IPS-15b (cell line): ENCODE results near the gene SEPTIN8.
"Not testable (repeated sequence)": the region's sequence is repeated elsewhere in the genome, so short reads cannot be mapped to it uniquely, and the experiment has no call there.

Experiments
- H3K27me3 ChIP-seq: one replicate; pipeline ENCODE4 v1.6.1; 2013; ENCODE audit warnings: low read length; ENCODE audit not compliant: control insufficient read depth, insufficient read depth
- H3K36me3 ChIP-seq: one replicate; pipeline ENCODE4 v1.6.1; 2013; ENCODE audit warnings: low read length; ENCODE audit not compliant: control insufficient read depth, insufficient read depth
- H3K4me1 ChIP-seq: one replicate; pipeline ENCODE4 v1.6.1; 2013; ENCODE audit warnings: mild to moderate bottlenecking, low read length; ENCODE audit not compliant: control insufficient read depth, insufficient read depth
- H3K4me3 ChIP-seq: one replicate; pipeline ENCODE4 v1.5.1; 2013; ENCODE audit warnings: low read depth, low read length
- H3K9ac ChIP-seq: one replicate; pipeline ENCODE4 v1.6.1; 2013; ENCODE audit warnings: low read depth, mild to moderate bottlenecking, low read length
- H3K9me3 ChIP-seq: one replicate; pipeline ENCODE4 v1.6.1; 2013; ENCODE audit warnings: mild to moderate bottlenecking, low read length; ENCODE audit not compliant: control insufficient read depth, insufficient read depth

Gene SEPTIN8

DNA sequence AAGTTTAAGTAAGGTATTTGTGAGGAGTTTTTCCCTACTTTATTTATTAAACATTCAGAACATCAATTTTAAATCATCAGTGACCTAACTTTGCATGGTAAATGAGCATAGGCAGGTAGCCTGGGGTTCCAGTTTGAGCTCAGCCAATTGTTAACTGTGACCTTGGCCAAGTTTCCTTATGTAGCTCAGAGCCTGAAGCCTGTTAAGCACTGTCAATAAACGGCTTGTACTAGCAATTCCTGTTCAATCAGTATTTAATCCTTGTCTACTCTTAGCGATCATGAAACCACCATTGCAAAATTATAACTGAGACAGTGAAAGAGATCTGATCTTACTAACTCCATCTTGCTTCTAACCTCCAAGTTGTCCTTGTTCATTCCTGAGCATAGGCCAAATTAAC, 31.4 kb upstream of the SEPTIN8 start:
- Histone ChIP-seq H3K36me3 (no peaks in the 10 kb centered on the region), H3K4me1 (peaks cover 4% of the 10 kb centered on the region), H3K9ac (no peak overlapping the region), H3K4me3 (no peak overlapping the region), H3K9me3 (no peaks in the 10 kb centered on the region), H3K27me3 (peaks cover 32% of the 10 kb centered on the region)

DNA sequence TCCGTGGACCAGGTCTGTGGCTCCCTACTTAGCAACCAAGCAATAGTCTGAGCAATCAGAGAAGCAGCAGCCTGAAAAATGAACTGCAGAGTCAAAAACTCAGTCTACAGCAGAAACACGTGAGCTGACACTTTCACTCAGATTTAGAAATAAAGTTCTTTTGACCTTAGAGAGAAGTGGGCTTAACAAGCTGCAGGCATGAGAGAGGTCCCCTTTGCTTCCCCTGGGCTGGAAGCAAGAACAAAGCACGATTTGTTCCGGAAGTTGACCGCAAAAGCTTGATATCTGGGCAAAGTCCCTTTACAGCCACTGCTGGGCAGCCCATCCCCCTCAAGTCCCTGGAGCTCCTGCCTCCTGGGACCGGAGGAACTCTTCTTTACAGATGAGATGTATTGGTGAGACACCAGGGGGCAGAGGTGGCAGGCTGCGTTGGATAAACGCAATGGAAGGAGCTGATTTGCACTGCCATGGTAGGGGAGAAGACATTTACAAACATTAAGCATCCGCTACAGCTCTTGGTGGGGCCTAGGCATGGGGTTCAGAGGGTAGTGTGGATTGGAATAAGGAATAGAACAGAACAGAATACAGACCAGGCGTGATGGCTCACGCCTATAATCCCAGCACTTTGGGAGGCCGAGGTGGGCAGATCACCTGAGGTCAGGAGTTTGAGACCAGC, 30.3 kb upstream of the SEPTIN8 start:
- H3K9me3 ChIP-seq = no peaks in the 10 kb centered on the region
- no peak overlapping the region for H3K4me3 ChIP-seq
- peaks cover 25% of the 10 kb centered on the region for H3K27me3 ChIP-seq
- no peak overlapping the region for H3K9ac ChIP-seq
- H3K4me1 ChIP-seq = peaks cover 4% of the 10 kb centered on the region
- no peaks in the 10 kb centered on the region for H3K36me3 ChIP-seq

DNA sequence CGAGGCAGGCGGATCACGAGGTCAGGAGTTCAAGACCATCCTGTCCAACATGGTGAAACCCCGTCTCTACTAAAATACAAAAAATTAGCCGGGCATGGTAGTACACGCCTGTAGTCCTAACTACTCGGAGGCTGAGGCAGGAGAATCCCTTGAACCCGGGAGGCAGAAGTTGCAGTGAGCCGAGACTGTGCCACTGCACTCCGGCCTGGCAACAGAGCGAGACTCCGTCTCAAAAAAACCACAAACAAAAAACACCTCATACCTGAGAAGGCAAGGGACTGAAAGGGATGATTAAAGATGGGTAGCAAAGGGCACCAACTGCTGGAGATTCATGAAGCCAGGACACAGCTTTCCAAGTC, 29.7 kb upstream of the SEPTIN8 start:
- not testable (repeated sequence) for H3K36me3 ChIP-seq, H3K9ac ChIP-seq, H3K4me3 ChIP-seq, H3K9me3 ChIP-seq, H3K4me1 ChIP-seq
- H3K27me3 ChIP-seq = peaks cover 19% of the 10 kb centered on the region

DNA sequence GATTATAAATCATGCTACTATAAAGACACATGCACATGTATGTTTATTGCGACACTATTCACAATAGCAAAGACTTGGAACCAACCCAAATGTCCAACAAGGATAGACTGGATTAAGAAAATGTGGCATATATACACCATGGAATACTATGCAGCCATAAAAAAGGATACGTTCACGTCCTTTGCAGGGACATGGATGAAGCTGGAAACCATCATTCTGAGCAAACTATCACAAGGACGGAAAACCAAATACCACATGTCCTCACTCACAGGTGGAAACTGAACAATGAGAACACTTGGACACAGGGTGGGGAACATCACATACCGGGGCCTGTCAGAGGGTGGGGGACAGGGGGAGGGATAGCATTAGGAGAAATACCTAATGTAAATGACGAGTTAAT, 28.8 kb upstream of the SEPTIN8 start:
- H3K27me3 ChIP-seq = peaks cover 12% of the 10 kb centered on the region
- not testable (repeated sequence) for H3K9me3 ChIP-seq, H3K9ac ChIP-seq, H3K36me3 ChIP-seq, H3K4me1 ChIP-seq, H3K4me3 ChIP-seq

DNA sequence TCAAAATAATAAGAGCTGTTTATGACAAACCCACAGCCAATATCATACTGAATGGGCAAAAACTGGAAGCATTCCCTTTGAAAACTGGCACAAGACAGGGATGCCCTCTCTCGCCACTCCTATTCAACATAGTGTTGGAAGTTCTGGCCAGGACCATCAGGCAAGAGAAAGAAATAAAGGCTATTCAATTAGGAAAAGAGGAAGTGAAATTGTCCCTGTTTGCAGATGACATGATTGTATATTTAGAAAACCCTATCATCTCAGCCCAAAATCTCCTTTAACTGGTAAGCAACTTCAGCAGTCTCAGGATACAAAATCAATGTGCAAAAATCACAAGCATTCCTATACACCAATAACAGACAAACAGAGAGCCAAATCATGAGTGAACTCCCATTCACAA, 27.2 kb upstream of the SEPTIN8 start:
- not testable (repeated sequence) for H3K9ac ChIP-seq, H3K4me1 ChIP-seq, H3K4me3 ChIP-seq, H3K27me3 ChIP-seq, H3K9me3 ChIP-seq, H3K36me3 ChIP-seq

DNA sequence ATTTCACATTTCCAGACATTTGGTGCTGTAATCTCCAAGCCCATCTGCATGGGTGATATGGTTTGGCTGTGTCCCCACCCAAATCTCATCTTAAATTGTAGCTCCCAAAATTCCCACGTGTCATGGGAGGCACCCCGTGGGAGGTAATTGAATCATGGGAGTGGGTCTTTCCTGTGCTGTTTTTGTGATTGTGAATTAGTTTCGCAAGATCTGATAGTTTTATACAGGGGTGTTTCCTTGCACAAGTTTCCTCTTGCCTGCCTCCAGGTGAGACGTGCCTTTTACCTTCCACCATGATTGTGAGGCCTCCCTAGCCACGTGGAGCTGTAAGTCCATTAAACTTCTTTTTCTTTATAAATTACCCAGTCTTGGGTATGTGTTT, 25.6 kb upstream of the SEPTIN8 start:
- not testable (repeated sequence) for H3K27me3 ChIP-seq, H3K4me3 ChIP-seq, H3K4me1 ChIP-seq, H3K36me3 ChIP-seq, H3K9me3 ChIP-seq, H3K9ac ChIP-seq

DNA sequence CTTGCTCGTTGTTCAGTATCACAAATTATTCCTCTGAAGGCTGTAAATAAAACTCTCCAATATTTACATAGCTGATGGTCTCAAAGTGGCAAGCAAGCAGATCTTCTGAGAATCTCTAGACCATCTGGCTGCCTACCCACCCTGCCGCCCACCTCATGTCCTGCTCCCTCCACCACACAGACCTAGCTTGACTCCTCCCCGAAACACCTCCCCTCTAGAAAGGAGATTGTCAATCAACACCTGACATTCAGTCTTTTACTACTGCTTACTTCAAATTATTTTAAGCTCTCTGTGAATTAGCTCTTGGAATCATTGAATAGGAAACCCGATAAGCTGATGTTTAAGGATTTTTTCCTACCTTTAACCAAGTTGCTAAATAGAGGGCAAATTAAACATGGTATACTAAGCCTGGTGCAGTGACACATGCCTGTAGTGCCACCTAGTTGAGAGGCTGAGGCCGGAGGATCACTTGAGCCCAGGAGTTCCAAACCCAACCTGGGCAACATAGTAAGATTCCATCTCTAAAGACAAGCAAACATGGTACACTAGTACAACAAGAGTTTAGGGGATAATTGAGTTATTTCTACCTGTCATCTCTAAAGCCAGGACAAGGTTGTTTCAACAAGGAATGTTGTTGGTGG, 25.1 kb upstream of the SEPTIN8 start:
- H3K9ac ChIP-seq = no peak overlapping the region
- peaks cover 2% of the 10 kb centered on the region for H3K4me1 ChIP-seq
- H3K36me3 ChIP-seq = no peaks in the 10 kb centered on the region
- peaks cover 3% of the 10 kb centered on the region for H3K27me3 ChIP-seq
- H3K9me3 ChIP-seq = no peaks in the 10 kb centered on the region
- H3K4me3 ChIP-seq = no peak overlapping the region

DNA sequence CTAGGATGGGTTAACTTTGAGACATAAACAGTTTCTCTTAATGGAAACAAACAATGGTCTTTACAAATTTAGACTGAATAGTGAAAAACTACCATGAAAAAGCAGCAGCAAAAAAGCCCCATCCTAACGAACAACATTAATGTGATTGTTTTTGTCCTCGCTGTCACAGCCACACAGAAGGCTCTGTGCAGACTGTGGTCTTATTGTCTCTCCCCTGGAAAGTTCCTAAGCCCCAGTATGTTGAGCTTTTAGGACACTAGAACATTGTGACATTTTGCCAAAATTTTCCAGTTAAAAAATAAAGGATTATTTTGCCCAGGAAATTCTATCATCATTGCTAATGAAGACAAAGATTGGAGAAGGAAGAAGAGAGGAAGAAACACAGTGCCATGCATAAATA, 23.5 kb upstream of the SEPTIN8 start:
- Histone ChIP-seq H3K9me3 (no peaks in the 10 kb centered on the region), H3K4me3 (no peak overlapping the region), H3K9ac (no peak overlapping the region), H3K36me3 (no peaks in the 10 kb centered on the region), H3K27me3 (peaks cover 3% of the 10 kb centered on the region), H3K4me1 (no peaks in the 10 kb centered on the region)

DNA sequence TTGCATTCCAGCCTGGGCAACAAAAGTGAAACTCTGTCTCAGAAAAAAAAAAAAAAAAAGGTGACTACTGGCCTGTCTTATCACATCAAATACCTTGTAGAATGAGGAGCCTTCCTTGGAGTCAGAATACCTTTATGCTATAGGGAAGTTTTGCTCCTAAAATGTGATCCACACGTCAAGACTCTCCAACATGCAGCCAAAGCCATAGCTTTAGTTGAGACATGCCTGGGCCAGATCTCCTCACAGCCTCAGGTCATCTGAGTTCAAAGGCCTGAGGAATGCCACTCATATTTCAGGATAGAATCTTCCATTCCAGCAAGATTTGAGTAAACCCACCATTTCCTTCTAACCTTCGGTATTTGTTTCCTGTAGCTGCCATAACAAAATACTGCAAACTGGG, 22.4 kb upstream of the SEPTIN8 start:
- no peaks in the 10 kb centered on the region for H3K36me3 ChIP-seq
- H3K4me1 ChIP-seq = no peaks in the 10 kb centered on the region
- peaks cover 3% of the 10 kb centered on the region for H3K27me3 ChIP-seq
- no peak overlapping the region for H3K4me3 ChIP-seq
- no peak overlapping the region for H3K9ac ChIP-seq
- no peaks in the 10 kb centered on the region for H3K9me3 ChIP-seq

DNA sequence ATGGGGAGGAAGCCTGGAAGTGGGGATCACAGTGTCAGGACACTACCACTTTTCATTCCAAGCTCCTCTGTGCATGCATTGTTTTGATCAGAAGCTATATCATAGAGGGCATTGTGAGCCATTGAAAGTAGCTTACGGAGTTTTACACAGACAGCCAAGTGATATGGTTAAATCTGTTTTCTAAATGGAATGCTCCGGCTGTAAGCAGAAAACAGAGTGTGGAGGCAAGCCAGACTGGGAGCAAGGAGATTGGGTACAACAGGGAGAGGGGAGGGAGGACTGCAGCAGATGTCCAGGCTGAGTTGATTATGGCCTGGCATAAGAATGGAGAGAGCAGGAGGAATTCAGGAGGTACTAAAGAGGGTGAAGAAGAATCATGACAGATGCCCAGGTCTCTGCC, 20.6 kb upstream of the SEPTIN8 start:
- no peaks in the 10 kb centered on the region for H3K36me3 ChIP-seq
- H3K9me3 ChIP-seq = no peaks in the 10 kb centered on the region
- no peaks in the 10 kb centered on the region for H3K4me1 ChIP-seq
- no peak overlapping the region for H3K9ac ChIP-seq
- H3K4me3 ChIP-seq = no peak overlapping the region
- peaks cover 3% of the 10 kb centered on the region for H3K27me3 ChIP-seq

DNA sequence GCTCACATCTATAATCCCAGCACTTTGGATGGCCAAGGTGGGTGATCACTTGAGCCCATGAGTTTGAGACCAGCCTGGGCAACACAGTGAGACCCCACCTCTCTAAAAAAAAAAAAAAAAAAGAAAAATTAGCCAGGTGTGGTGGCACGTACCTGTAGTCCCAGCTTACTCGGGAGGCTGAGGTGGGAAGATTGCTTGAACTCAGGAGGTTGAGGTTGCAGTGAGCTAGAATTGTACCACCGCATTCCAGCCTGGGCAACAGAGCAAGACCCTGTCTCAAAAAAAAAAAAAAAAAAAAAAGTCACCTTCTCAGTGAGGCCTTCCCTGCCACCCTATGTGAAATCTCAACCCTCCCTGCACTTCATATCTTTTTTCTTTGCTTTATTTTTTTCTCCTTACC, 14.0 kb upstream of the SEPTIN8 start:
- H3K9ac ChIP-seq = no peak overlapping the region
- no peaks in the 10 kb centered on the region for H3K9me3 ChIP-seq
- H3K27me3 ChIP-seq = no peaks in the 10 kb centered on the region
- no peaks in the 10 kb centered on the region for H3K4me1 ChIP-seq
- no peaks in the 10 kb centered on the region for H3K36me3 ChIP-seq
- no peak overlapping the region for H3K4me3 ChIP-seq

DNA sequence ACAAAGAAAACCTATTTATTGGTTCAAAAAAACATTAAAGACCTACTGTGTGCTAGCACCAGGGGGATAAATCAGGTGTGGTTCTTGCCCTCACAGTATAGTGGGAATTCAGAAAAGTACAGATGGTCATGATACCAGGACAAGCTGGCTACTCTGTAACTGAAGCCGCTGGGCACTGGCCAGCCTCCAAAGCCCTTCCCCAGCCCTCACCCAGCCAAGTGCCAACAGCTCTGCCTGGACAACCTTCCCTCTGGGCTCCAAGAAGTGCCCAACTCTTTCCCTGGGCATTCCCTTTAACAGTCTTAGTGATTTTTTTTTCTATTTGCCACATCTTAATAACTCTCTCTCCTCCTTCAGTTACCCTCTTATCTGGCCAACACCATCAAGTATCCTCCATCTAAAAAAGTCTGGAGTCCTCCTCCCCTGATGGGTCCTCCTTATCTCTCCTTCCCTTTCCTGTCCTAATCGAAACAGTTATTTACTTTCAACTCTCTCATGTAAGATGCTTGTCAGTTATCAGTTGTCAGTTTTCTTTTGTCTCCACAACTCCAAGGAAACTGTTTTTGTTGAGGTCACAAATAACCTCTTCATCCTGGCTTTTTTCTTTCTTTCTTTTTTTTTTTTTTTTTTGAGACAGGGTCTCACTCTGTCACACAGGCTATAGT, 13.3 kb upstream of the SEPTIN8 start:
- Histone ChIP-seq H3K27me3 (no peaks in the 10 kb centered on the region), H3K36me3 (no peaks in the 10 kb centered on the region), H3K4me3 (no peak overlapping the region), H3K9ac (no peak overlapping the region), H3K4me1 (no peaks in the 10 kb centered on the region), H3K9me3 (no peaks in the 10 kb centered on the region)
